ENCODE data around the gene CTSZ.
"Not testable (repeated sequence)": the region's sequence is repeated elsewhere in the genome, so short reads cannot be mapped to it uniquely, and the experiment has no call there.

Gene CTSZ

DNA sequence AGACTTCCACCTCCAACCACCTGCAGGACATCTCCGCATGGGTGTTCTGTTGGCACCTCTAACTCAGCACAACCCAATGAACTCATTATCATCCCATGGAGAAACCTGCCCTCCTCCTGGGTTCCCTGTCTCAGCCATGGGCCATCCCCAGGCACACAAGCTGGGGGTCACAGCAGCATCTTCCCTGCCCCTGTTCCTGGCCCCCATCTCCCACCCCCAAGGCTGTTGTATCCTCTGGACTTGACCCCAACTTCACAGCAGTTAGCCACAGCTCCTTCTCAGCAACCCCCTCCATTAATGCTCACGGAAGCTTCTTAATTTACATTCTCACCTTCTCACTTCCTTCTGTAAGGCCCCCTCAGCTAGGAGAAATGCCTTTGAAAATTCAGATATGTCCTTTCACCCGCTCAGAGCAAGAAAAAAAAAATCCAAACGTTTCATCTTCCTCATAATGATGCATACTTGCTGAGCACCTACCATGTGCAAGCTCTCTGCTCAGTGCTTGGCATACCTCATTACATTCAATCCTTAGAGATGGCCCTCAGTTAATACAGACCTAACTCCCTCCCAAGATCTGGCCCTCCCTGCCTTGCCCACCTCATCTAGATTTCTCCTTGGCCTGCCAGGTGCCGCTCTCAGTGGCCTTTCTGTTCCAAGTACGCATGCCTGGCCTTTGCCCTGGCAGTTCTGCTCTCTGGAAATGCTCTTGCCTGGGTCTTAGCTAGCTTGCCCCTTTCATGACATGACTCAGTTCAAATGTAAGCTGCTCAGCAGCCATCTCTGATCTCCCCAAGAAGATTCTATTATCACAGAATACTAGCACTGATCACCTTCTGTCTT, 28.5 kb downstream of the CTSZ start:
- DNase-seq (ENCODE audit: low read depth): no peak

DNA sequence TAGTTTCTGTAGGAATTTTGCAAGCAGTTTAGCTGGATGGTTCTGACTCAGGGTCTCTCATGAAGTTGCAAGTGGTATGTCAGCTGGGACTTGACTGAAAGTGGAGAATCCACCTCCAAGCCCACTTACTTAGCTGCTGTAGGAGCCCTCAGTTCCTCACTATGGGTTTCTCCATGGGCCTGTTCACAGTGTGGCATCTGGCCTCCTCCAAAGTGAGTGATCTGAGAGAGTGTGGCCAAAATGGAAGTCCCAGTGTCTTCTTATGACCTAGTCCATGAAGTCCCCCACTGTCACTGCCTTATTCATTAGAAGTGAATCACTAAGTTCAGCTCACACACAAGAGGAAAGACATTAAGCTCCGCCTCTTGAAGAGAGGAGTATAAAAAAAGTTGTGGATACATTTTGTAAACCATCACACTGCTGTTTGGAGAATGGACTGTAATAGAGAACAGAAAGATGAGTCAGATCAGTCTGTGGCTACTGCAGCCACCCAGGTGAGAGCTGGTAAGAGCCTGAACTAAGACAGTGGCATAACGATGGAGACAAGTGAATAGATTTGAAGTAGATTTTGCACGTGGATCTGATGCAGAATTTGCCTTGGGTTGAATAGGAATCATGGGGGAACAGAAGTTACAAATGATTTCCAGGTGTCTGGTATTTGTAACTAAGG, 30.9 kb downstream of the CTSZ start:
- DNase-seq (ENCODE audit: low read depth): no peak

GRCh38 chr20:58975353-58975752, 31.7 kb downstream of the CTSZ start:
- no peak for DNase-seq (ENCODE audit: low read depth)

GRCh38 chr20:58973866-58974265, 33.2 kb downstream of the CTSZ start:
- DNase-seq (ENCODE audit: low read depth): no peak

- DNase-seq (ENCODE audit: low read depth): no peak
Observed at GRCh38 chr20:58973179-58973578, 33.9 kb downstream of the CTSZ start.

DNA sequence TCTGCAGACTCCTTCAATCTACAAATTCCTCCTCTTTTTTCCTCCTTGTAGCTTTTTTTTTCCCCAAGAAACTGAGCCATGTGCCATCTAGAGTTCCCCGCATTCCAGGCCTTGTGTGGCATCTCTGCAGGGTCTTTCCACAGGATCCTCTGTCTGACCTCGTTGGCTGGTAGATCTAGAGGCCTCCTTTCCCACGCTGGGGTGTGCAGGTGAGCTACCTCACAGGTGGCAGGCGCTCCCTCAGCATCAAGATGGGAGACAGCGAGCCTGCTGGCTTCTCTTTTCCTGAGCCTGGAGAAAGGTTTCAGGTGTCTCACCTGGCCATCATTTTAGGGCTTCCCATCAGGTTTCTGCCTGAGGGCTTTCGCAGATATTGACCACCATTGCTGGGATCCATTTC, 35.6 kb downstream of the CTSZ start:
- DNase-seq (ENCODE audit: low read depth): no peak

DNA sequence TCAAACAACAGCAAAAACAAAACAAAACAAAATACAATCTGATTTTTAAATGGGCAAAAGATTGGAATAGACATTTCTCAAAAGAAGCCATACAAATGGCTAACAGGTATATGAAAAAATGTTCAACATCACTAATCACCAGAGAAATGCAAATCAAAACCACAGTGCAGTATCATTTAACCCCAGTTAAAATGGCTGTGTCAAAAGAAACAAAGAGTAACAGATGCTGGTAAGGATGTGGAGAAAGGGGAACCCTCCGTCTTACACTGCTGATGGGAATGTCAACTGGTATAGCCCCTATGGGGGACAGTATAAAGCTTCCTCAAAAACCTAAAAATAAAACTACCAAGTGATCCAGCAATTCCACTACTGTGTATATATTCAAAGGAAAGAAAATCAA, 36.9 kb downstream of the CTSZ start:
- DNase-seq (ENCODE audit: low read depth): no peak

GRCh38 chr20:58969439-58969838, 37.6 kb downstream of the CTSZ start:
- no peak for DNase-seq (ENCODE audit: low read depth)

- DNase-seq (ENCODE audit: low read depth): no peak
Observed at GRCh38 chr20:58967652-58968429, 39.2 kb downstream of the CTSZ start.

DNA sequence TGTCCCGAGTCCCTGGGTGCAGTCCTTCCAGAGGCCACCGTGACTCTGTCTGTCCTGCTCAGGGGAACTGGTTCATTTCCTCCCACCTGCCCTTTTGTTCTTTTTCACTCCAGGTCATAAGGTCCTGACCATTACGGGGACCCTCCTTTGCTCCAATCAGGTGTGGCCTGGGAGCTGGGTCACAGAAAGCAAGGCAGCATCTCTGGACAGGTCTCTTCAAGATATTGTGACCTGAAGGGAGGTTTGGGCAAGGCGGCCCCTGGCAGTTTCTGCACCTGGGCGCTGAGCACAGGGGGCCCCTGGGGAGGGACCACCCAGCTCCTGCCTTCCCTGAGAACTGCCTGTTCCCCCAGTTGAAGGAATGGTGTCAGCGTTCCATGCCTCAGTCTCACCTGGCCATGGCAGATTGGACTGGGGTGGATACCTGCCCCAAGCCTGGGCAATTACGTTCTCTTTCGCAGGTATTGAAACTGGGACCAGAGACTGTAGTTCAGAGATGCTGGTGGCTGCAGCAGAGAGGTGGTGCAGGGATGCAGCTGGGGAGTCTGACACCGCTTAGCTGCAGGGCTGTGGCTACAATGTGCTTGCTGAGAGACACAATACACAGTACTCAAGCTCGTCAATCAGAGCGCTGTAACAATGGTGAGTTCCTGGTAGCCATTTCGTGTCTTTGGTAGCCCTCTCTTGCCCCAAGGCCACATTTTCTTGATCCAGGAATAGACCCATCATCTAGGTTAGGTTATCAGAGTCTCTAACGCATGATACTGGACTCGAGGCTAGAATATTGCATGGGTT, 41.6 kb downstream of the CTSZ start:
- no peak for DNase-seq (ENCODE audit: low read depth)

GRCh38 chr20:58963922-58964321, 43.1 kb downstream of the CTSZ start:
- not testable (repeated sequence) for DNase-seq (ENCODE audit: low read depth)

DNA sequence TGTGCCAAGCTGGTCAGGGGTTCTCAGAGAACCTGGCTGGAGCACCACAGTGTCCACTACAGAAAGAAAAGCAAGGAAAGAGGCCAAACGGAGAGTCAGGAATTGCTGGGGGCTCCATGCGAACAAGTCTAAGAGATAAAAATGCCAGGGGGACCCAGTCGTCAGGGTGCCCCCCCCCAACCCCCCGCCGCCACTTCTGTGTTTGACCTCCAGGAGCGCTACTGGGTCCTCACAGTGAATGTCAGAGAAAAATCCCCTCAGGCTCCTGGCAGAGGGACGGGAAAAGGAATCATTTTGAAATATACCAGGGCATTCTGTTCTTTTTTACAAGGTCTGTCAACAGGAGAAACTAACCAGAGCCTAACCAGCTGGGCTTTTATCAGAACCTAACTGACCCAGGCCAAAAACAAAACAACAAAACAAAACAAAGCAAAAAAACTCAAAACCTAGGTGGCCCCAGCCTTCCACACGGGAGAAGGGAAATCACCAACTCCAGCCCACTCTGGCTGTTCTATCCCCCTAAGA, 43.9 kb downstream of the CTSZ start:
- DNase-seq (ENCODE audit: low read depth): no peak

GRCh38 chr20:58959652-58960051, 47.4 kb downstream of the CTSZ start:
- no peak for DNase-seq (ENCODE audit: low read depth)

GRCh38 chr20:58956078-58956477, 51.0 kb downstream of the CTSZ start:
- no peak for DNase-seq (ENCODE audit: low read depth)

GRCh38 chr20:58953050-58953449, 54.0 kb downstream of the CTSZ start:
- no peak for DNase-seq (ENCODE audit: low read depth)

- DNase-seq (ENCODE audit: low read depth): no peak
Observed at GRCh38 chr20:58950603-58951002, 56.5 kb downstream of the CTSZ start.

- not testable (repeated sequence) for DNase-seq (ENCODE audit: low read depth)
Observed at GRCh38 chr20:58947797-58948388, 59.2 kb downstream of the CTSZ start.

- DNase-seq (ENCODE audit: low read depth): no peak
Observed at GRCh38 chr20:58945965-58946631, 61.0 kb downstream of the CTSZ start.
